Stimulated activated naive CD8-positive, alpha-beta T cell treated with anti-CD3 and anti-CD28 coated beads, Interleukin-15, amount 100 ng/mL, for 72 hours (primary cell): Measurements from ENCODE around the gene SBK3.

ENCODE experiments used
- ATAC-seq: fragments of 150-1000 bp; cut with Tn5 transposase; 2 replicates; pipeline ENCODE4 v1.10.0; 2021; ENCODE audit warnings: mild to moderate bottlenecking, moderate library complexity
- DNase-seq, 2 donors: peaks; one replicate each; pipeline ENCODE4 v3.0.0; 2021 to 2022
- H3K27ac Mint-ChIP-seq, 2 donors: one replicate each; pipeline ENCODE4 v1.8.0; 2022; ENCODE audit warnings: mild to moderate bottlenecking in 2 of 2, mixed read lengths in 2 of 2, moderate library complexity in 2 of 2
- H3K27me3 Mint-ChIP-seq: one replicate; pipeline ENCODE4 v1.8.0; 2022; ENCODE audit warnings: mixed read lengths
- H3K4me1 Mint-ChIP-seq: one replicate; pipeline ENCODE4 v1.8.0; 2022; ENCODE audit warnings: mild to moderate bottlenecking, mixed read lengths
- H3K4me3 Mint-ChIP-seq, 2 donors: one replicate each; pipeline ENCODE4 v1.8.0; 2022; ENCODE audit warnings: mild to moderate bottlenecking in 2 of 2, mixed read lengths in 2 of 2, moderate library complexity in 1 of 2
- H3K9me3 Mint-ChIP-seq, 2 donors: one replicate each; pipeline ENCODE4 v1.8.0; 2022; ENCODE audit warnings: mixed read lengths in 2 of 2

The SBK3 gene

DNA sequence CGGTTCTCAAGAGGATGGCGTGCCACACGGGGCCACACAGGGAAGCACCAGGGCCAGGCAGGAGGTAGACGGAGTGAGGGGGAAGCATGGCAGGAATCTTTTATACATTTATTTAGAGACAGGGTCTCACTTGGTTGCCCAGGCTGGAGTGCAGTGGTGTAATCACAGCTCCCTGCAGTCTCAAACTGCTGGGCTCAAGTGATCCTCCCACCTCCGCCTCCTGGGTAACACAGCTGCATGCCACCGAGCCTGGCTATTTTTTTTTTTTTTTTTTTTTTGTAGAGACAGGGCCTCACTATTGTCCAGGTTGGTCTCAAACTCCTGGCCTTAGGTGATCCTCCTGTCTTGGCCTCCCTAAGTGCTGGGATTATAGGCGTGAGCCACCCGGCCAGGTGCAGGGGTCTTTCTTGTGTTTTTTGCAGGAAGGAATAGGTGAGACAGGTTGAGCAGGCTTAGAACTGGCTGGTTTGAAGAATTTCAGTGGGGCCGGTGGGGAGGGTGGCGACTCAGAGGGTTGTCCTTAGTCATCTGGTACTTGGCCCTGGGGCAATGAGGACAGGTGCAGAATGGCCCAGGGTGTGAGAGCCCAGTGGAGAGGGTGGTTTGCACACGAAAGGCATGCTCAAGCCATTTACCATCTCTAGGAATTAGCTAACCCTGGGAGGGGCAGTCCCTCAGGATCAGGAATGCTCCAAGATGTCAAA, 49.5 kb downstream of the SBK3 start:
- no peak for ATAC-seq
- Mint-ChIP-seq H3K4me3 (no peak overlapping the region), H3K9me3 (no peaks in the 10 kb centered on the region), H3K27me3 (peaks cover 22% of the 10 kb centered on the region), H3K4me1 (peaks cover 10% of the 10 kb centered on the region), H3K27ac (no peak overlapping the region)
- DNase-seq, result no peak

- peak overlapping the region; percentile 69 to 80 for H3K4me3 Mint-ChIP-seq
- peak; percentile 39 for ATAC-seq
These were observed 51.1 kb downstream of the SBK3 start for GRCh38 chr19:55494172-55494761.

GRCh38 chr19:55493645-55494171, 51.6 kb downstream of the SBK3 start:
- H3K27me3 Mint-ChIP-seq, result peaks cover 22% of the 10 kb centered on the region
- H3K4me1 Mint-ChIP-seq, result peaks cover 10% of the 10 kb centered on the region
- H3K9me3 Mint-ChIP-seq, result no peaks in the 10 kb centered on the region
- H3K27ac Mint-ChIP-seq, result peak overlapping the region in 1 of 2 donors; percentile 19
- H3K4me3 Mint-ChIP-seq, result peak overlapping the region in 1 of 2 donors; percentile 69
- ATAC-seq, result no peak
- DNase-seq, result no peak

More at GRCh38 chr19:55494172-55494761, 51.1 kb downstream of the SBK3 start:
- Mint-ChIP-seq H3K27ac (peak overlapping the region in 1 of 2 donors; percentile 84), H3K9me3 (no peaks in the 10 kb centered on the region), H3K4me1 (peaks cover 10% of the 10 kb centered on the region), H3K27me3 (peaks cover 22% of the 10 kb centered on the region)
- DNase-seq, result no peak

DNA sequence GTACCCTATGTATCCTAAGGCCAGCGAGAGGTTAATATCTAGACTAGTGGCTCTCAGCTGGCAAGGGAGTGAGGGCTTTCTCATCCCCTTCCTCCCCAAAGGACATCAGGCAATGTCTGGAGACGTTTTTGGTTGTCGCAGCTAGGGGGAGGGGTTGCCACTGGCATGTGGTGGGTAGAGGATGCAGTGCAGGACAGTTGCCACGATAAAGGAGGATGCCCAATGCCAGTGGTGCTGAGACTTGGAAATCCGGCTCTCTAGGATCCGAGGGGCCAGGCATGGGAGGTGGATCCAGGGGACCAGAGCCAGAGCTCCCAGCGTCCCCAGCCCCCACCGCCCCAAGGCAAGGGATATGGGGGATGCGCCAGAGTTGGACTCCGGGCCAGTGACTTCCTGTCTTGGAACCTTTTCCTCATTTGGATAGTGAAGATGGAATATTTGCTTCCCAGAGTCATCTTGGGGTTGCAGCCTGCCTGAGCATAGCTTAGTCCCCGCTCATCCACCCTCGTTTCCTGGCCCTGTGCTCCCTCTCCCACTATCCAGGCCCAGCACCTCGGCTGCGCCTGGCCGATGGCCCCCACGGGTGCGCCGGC, 52.2 kb downstream of the SBK3 start:
- H3K27ac Mint-ChIP-seq, result peak overlapping the region in 1 of 2 donors; percentile 67
- ATAC-seq (no peak), DNase-seq (no peak)
- H3K27me3 Mint-ChIP-seq, result peaks cover 22% of the 10 kb centered on the region
- H3K4me3 Mint-ChIP-seq, result peak overlapping the region in 1 of 2 donors; percentile 8
- no peaks in the 10 kb centered on the region for H3K9me3 Mint-ChIP-seq
- peaks cover 15% of the 10 kb centered on the region for H3K4me1 Mint-ChIP-seq

GRCh38 chr19:55492362-55492944, 52.9 kb downstream of the SBK3 start:
- ATAC-seq, result no peak
- Mint-ChIP-seq H3K27ac (no peak overlapping the region), H3K4me1 (peaks cover 22% of the 10 kb centered on the region)

DNA sequence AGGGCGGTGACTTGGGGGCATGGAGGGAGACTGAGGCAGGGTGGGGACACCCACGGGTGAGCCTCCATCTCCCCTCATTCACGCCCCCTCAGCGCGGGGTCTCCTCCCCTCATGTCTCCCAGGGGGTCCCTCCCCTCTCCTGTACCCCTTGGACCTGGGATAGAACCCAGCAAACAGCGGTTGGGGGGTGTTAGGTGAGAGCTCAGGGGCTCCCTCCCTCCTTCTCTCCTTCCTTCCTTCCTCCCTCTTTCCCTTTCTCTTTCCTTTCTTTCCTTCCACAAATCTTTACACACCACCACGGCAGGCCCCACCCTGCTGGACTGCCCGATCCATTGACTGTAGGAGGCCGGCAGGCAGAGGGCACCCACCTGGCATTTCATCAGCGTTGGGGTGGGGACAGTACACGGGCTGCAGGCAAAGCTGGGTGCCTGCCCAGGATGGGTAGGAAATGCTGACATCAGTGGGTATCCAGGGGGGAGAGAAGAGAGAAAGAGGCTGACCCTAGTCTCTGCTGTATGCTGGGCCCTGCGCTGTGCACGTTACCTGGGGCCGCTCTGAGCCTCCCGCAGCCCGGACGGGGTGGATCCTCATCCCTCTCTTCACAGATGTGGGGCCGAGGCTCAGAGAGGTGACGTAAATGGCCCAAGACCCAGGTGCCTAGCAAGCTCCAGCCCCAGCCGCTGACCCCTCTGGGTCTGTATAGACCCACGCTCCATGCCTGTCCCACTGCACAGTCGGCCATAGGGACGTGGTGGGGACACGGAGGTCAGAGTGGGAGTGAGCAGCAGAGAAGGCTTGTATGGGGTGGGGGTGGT, 53.6 kb downstream of the SBK3 start:
- ATAC-seq (no peak), DNase-seq (no peak)
- H3K27me3 Mint-ChIP-seq, result peaks cover 22% of the 10 kb centered on the region
- peaks cover 29% of the 10 kb centered on the region for H3K4me1 Mint-ChIP-seq
- no peaks in the 10 kb centered on the region for H3K9me3 Mint-ChIP-seq
- no peak overlapping the region for H3K27ac Mint-ChIP-seq
- H3K4me3 Mint-ChIP-seq, result no peak overlapping the region

More at GRCh38 chr19:55492362-55492944, 52.9 kb downstream of the SBK3 start:
- Mint-ChIP-seq H3K4me3 (no peak overlapping the region), H3K9me3 (no peaks in the 10 kb centered on the region), H3K27me3 (peaks cover 22% of the 10 kb centered on the region)
- DNase-seq, result no peak
